Neural crest cell (in vitro differentiated cells): Measurements from ENCODE around the gene MKRN2. TPM values are rescaled to one million over a fixed set of nuclear protein-coding genes. Genes with fewer than 3 reads are reported as not detected.
A peak's percentile ranks its signal among the peaks of the same experiment; 100 is the strongest.

Experiments
- DNase-seq: peaks from one replicate; pipeline ENCODE4 v3.0.0; 2021; ENCODE audit warnings: low read depth, mixed read lengths, low spot score
- H3K27ac Mint-ChIP-seq: one replicate; pipeline ENCODE4 v1.8.0; 2021; ENCODE audit warnings: mild to moderate bottlenecking, mixed read lengths; ENCODE audit not compliant: unreplicated experiment
- H3K27me3 Mint-ChIP-seq: 2 replicates; pipeline ENCODE4 v1.8.0; 2021; ENCODE audit warnings: low read depth, mild to moderate bottlenecking, mixed read lengths
- H3K36me3 Mint-ChIP-seq: 2 replicates; pipeline ENCODE4 v1.8.0; 2021; ENCODE audit warnings: low read depth, mild to moderate bottlenecking, mixed read lengths
- H3K4me1 Mint-ChIP-seq: 2 replicates; pipeline ENCODE4 v1.8.0; 2021; ENCODE audit warnings: mixed read lengths
- H3K4me3 Mint-ChIP-seq: one replicate; pipeline ENCODE4 v1.8.0; 2021; ENCODE audit warnings: mild to moderate bottlenecking, mixed read lengths
- H3K9me3 Mint-ChIP-seq: 2 replicates; pipeline ENCODE4 v1.8.0; 2021; ENCODE audit warnings: mixed read lengths
- CTCF ChIP-seq: fragments of 200-600 bp; sonication (generic); conservative IDR thresholded peaks from 2 replicates; pipeline ENCODE4 v1.5.0; 2021; ENCODE audit warnings: antibody characterized with exemption, mild to moderate bottlenecking
- total RNA-seq: library from RNA; stranded (reverse); gene quantifications from 2 replicates; pipeline ENCODE4 v1.2.1, GENCODE V29; 2021

Gene MKRN2
- total RNA-seq, 1 donor from 2014 or later: 25.8 TPM

- H3K27me3 Mint-ChIP-seq: no peaks in the 10 kb centered on the region
- no peak overlapping the region for H3K27ac Mint-ChIP-seq
- H3K36me3 Mint-ChIP-seq: peaks cover 4% of the 10 kb centered on the region
- no peak for DNase-seq
- peak overlapping the region; percentile 58 for H3K4me3 Mint-ChIP-seq
- H3K4me1 Mint-ChIP-seq: peaks cover 55% of the 10 kb centered on the region
- no peak for TF ChIP-seq CTCF
- H3K9me3 Mint-ChIP-seq: no peaks in the 10 kb centered on the region
Observed at GRCh38 chr3:12562451-12562850, 5.6 kb downstream of the MKRN2 start.

GRCh38 chr3:12566976-12567375 lies 10.1 kb downstream of the MKRN2 start:
- Mint-ChIP-seq H3K9me3 (no peaks in the 10 kb centered on the region), H3K27ac (no peak overlapping the region), H3K4me1 (peaks cover 32% of the 10 kb centered on the region), H3K27me3 (no peaks in the 10 kb centered on the region), H3K4me3 (no peak overlapping the region), H3K36me3 (peaks cover 13% of the 10 kb centered on the region)
- no peak for DNase-seq
- TF ChIP-seq CTCF: no peak

- no peaks in the 10 kb centered on the region for H3K9me3 Mint-ChIP-seq
- no peak overlapping the region for H3K4me3 Mint-ChIP-seq
- no peaks in the 10 kb centered on the region for H3K27me3 Mint-ChIP-seq
- peaks cover 18% of the 10 kb centered on the region for H3K4me1 Mint-ChIP-seq
- no peak for DNase-seq
- no peak for TF ChIP-seq CTCF
- no peak overlapping the region for H3K27ac Mint-ChIP-seq
- H3K36me3 Mint-ChIP-seq: peaks cover 19% of the 10 kb centered on the region
Observed at GRCh38 chr3:12568747-12569146, 11.9 kb downstream of the MKRN2 start.

GRCh38 chr3:12569836-12570235 lies 12.9 kb downstream of the MKRN2 start:
- H3K36me3 Mint-ChIP-seq: peaks cover 19% of the 10 kb centered on the region

GRCh38 chr3:12571986-12572385 lies 15.1 kb downstream of the MKRN2 start:
- Mint-ChIP-seq H3K27ac (no peak overlapping the region), H3K4me3 (no peak overlapping the region), H3K36me3 (peaks cover 26% of the 10 kb centered on the region), H3K9me3 (no peaks in the 10 kb centered on the region), H3K4me1 (peaks cover 17% of the 10 kb centered on the region), H3K27me3 (no peaks in the 10 kb centered on the region)
- DNase-seq: no peak
- TF ChIP-seq CTCF: no peak

More at GRCh38 chr3:12569836-12570235, 12.9 kb downstream of the MKRN2 start:
- Mint-ChIP-seq H3K4me1 (peaks cover 13% of the 10 kb centered on the region), H3K27me3 (no peaks in the 10 kb centered on the region), H3K27ac (peak overlapping the region; percentile 46), H3K9me3 (no peaks in the 10 kb centered on the region), H3K4me3 (no peak overlapping the region)
- no peak for TF ChIP-seq CTCF
- DNase-seq: no peak

GRCh38 chr3:12574131-12574530 lies 17.2 kb downstream of the MKRN2 start:
- Mint-ChIP-seq H3K27me3 (no peaks in the 10 kb centered on the region), H3K27ac (peak overlapping the region; percentile 2), H3K36me3 (peaks cover 28% of the 10 kb centered on the region), H3K4me1 (peaks cover 17% of the 10 kb centered on the region), H3K9me3 (no peaks in the 10 kb centered on the region), H3K4me3 (no peak overlapping the region)
- TF ChIP-seq CTCF: no peak
- DNase-seq: no peak
